HG03159 (cell line): Measurements from ENCODE around the gene ECM1.
A peak's percentile ranks its signal among the peaks of the same experiment; 100 is the strongest.

Experiments used
- ATAC-seq: cut with Tn5 transposase; IDR thresholded peaks from one replicate; pipeline ENCODE4 v1.9.1; 2021; ENCODE audit warnings: mild to moderate bottlenecking, moderate library complexity; ENCODE audit not compliant: unreplicated experiment

The ECM1 gene

GRCh38 chr1:150507912-150508864 is at the start of gene ECM1:
Gene ECM1 (plus strand): TSS chr1:150508109. CDS start chr1:150508210, 101 bp downstream.
- no peak for ATAC-seq

DNA sequence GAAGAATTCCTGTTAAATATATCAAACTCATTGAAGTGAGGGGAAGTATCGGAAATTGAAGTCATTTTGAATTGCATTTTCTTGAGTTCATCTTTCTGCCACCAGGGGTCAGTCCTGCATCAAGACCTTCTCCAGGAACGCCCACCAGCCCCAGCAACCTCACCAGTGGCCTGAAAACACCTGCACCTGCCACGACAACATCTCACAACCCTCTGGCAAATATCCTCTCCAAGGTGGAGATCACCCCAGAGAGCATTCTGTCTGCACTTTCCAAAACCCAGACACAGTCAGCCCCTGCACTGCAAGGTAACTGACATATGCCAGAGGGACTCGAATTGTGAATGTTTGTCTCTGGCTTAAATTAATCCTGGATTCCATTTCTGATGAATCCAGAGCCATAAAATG is 43.5 kb upstream of the ECM1 start:
- ATAC-seq = no peak

- ATAC-seq = no peak
Observed at GRCh38 chr1:150466964-150467363, 40.9 kb upstream of the ECM1 start.

- ATAC-seq = no peak
Observed at GRCh38 chr1:150469291-150469690, 38.6 kb upstream of the ECM1 start.

GRCh38 chr1:150472601-150473200 is 35.2 kb upstream of the ECM1 start:
- ATAC-seq = no peak

DNA sequence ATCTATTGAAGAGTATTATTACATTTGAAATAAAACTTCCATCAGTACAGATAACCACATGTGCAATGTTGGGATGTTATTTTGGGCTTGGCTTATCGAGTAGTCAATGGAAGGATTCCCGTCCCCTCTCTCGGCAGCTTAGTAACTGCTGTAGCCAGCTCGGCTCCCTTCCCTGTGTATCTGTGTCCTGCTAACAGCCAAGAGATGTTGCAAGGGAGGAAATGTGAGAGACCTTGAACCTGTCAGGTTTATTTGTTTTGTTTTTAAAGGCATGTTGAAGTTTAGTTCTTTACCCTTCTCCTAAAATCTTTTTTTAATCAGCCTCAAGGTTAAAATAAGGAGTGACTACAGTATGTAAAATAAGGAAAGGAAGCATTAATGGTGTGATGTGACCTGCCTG is 34.2 kb upstream of the ECM1 start:
- no peak for ATAC-seq

- ATAC-seq = no peak
Observed at GRCh38 chr1:150474869-150475268, 33.0 kb upstream of the ECM1 start.

DNA sequence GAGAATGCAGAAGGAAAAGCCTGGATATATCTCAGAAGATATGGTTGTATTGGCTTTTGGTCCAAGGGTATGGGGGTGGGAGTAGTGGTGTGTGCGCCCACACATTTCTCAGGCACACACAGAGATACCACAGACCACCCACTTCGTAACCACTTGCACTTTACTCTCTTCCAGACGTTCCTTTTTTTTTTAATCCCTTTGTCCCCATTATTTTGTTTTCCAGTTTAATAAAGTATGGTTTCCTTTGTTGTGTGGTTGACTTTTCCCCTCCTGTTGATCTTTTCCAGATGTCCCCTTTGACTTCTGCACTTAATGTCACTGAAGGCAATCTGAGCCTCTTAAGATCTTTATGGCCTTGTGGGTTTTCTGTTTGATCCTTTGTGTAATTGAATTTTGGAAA is 31.2 kb upstream of the ECM1 start:
- ATAC-seq = no peak

GRCh38 chr1:150477320-150477719 is 30.6 kb upstream of the ECM1 start:
- ATAC-seq = no peak

DNA sequence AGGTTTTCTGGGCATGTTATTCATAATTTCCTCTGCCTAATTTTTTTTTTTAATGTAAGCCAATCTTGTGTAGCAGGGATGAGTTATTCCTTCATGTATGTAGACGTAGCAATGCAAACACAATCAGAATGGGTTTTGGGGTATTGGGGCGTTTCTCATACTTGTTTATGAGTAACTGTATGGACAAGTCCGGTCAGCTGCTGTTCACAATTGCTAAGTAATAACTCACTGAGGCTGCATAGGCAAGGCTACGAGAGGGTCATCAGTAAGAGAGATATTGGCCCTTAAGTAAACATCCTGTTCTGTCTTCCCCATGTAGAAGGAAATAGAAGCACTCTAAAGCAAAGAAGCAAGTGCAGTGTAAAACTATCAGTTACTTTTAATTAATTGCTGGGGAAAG is 30.2 kb upstream of the ECM1 start:
- no peak for ATAC-seq

DNA sequence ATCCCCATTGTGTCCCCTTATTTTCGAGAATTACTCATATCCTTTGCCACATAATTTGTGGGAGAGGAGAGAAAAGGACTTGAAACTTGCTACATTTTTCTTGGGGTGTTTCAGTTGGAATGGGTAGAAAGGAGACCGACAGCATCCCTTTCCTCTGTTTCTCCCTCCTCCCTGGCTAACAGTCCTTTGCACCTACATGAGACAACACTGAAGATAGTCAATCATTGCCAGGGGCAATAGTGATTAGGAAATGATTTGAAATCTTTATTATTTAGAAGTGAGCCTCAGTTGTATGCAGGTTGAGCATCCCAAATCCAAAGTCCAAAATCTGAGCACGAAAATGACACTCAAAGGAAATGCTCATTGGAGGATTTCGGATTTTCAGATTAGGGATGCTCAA is 28.5 kb upstream of the ECM1 start:
- no peak for ATAC-seq

DNA sequence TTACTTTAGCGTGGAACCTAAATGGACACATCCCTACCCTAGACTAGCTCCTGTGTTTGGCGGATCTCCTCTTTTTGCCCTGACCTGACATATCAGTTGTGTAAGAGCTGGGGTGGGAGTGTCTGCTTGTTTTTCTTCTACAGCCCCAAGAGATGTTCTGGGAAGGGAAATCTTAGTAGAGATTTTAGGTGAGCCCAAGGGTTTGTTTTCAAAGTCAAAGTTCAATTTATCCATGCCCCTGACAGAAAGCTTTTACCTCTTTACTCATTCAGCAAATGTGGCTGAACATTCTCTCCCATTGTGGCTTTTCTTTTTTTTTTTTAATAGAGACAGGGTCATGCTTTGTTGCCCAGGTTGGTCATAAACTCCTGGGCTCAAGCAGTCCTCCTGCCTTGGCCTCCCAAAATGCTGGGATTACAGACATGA is 28.0 kb upstream of the ECM1 start:
- no peak for ATAC-seq

- ATAC-seq = no peak
Observed at GRCh38 chr1:150484431-150484830, 23.5 kb upstream of the ECM1 start.

GRCh38 chr1:150484861-150485260 is 23.0 kb upstream of the ECM1 start:
- no peak for ATAC-seq

DNA sequence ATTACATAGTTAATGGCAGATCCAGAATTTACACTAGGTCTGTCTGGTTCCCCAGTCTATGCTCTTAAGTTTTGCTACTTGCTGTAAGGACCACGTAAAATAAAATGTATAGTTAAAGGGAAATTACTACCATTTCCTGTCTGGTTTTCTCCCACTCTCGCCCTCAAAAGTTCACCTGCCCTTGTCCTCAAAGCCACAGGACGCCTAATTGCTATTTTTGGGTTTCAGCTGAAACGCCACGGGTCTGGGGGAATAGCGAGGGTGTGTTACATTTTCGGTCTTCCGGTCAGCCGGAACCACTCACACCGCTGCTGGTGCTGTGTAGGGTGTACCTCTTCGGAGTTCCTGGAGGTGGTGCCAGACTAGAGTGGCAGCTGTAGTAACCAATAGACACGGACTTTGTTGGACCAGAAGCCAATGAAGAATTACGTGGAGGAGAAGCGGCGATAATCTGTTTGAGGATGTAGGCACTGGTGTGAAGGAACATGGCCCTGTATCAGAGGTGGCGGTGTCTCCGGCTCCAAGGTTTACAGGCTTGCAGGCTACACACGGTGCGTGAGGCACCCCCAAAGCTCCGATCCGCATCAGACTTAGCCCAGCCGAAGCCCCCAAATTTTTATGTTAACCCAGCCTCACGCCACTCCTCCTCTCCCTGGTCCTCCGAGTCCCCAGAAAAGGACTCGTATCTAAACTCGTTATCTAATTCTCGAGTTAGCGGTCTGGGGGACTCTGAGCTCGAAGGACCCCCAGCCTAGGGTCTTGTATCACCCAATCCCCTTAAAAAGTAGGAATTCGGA is 20.7 kb upstream of the ECM1 start, which contains the start of gene TARS2:
Gene TARS2, plus strand, starts transcription at position 454 of the 797 bp plus-strand sequence. Its CDS starts 32 bp downstream, at position 486.
- ATAC-seq = peak; percentile 98

- ATAC-seq = no peak
Observed at GRCh38 chr1:150487763-150488115, 20.2 kb upstream of the ECM1 start.

DNA sequence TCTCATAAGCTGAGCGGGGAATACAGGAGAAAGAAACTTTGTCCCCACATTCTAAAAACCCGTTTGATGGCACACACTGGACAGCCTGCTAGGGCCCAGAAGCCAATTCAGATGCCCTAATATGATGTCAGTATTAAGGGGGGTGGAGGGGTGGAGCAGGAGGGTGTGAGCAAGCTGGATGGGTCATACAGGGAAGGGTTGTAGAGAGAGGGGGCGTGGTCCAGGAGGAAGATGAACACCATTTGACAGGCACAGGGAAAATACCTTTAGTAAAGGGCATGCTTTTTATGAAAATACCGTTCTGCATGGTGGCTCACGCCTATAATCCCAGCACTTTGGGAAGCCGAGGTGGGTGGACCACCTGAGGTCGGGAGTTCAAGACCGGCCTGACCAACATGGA is 14.7 kb upstream of the ECM1 start:
- no peak for ATAC-seq

GRCh38 chr1:150498342-150498741 is 9.6 kb upstream of the ECM1 start:
- ATAC-seq = no peak

- ATAC-seq = no peak
Observed at GRCh38 chr1:150505431-150505830, 2.5 kb upstream of the ECM1 start.

DNA sequence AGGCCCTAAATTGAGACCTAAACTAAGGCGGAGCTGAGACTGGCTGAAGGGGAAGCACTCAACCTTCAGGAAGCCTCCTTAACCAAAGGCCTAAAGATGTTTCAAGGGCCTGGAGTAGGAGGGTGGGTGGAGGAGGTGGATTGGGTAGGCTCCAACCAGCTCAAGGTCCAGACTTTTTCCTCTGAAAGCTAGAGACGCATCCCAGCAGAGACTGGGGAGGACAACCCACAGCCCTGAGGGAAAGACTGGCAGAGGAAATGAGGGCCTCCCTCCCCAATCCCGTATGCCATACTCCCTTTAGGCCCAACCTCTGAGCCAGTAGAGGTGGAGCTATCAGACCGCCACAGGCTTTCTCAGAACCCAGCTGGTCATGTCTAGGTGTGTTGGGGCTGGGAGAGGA is 1.1 kb downstream of the ECM1 start:
- ATAC-seq = no peak

- ATAC-seq = no peak
Observed at GRCh38 chr1:150511551-150511950, 3.6 kb downstream of the ECM1 start.
